ENCODE results near the gene IRF2BP1.
"Not testable (repeated sequence)": the region's sequence is repeated elsewhere in the genome, so short reads cannot be mapped to it uniquely, and the experiment has no call there.

The IRF2BP1 gene

GRCh38 chr19:45881082-45881908 is 4.6 kb downstream of the IRF2BP1 start:
- no peak for ATAC-seq

GRCh38 chr19:45879971-45880370 is 6.0 kb downstream of the IRF2BP1 start:
- no peak for ATAC-seq

- ATAC-seq, result no peak
These were observed 6.9 kb downstream of the IRF2BP1 start for GRCh38 chr19:45879055-45879454.

GRCh38 chr19:45878043-45878794 is 7.7 kb downstream of the IRF2BP1 start:
- peak; percentile 85 to 87 for ATAC-seq

- ATAC-seq, result peak in 1 of 2 donors; percentile 3
These were observed 9.3 kb downstream of the IRF2BP1 start for GRCh38 chr19:45876411-45877197.

GRCh38 chr19:45876161-45876410 is 9.9 kb downstream of the IRF2BP1 start:
- ATAC-seq, result peak; percentile 58 to 72

- no peak for ATAC-seq
These were observed 11.3 kb downstream of the IRF2BP1 start for GRCh38 chr19:45874620-45874966.

- ATAC-seq, result no peak
These were observed 12.6 kb downstream of the IRF2BP1 start for GRCh38 chr19:45873219-45873772.

- no peak for ATAC-seq
These were observed 13.6 kb downstream of the IRF2BP1 start for GRCh38 chr19:45872095-45872919.

- ATAC-seq, result no peak
These were observed 15.1 kb downstream of the IRF2BP1 start for GRCh38 chr19:45870798-45871197.

- not testable (repeated sequence) for ATAC-seq
These were observed 18.7 kb downstream of the IRF2BP1 start for GRCh38 chr19:45867241-45867640.

GRCh38 chr19:45866400-45867176 is 19.4 kb downstream of the IRF2BP1 start:
- no peak for ATAC-seq

GRCh38 chr19:45865269-45865948 is 20.5 kb downstream of the IRF2BP1 start:
- ATAC-seq, result no peak

- ATAC-seq, result no peak
These were observed 21.3 kb downstream of the IRF2BP1 start for GRCh38 chr19:45864629-45865082.

GRCh38 chr19:45863840-45864628 is 21.9 kb downstream of the IRF2BP1 start, which contains the start of gene FOXA3:
TSS of gene FOXA3 (plus strand) at chr19:45864326. CDS start at chr19:45864457, 131 bp downstream.
- ATAC-seq, result peak; percentile 9 to 16

GRCh38 chr19:45863335-45863839 is 22.6 kb downstream of the IRF2BP1 start:
- no peak for ATAC-seq

- peak; percentile 96 to 97 for ATAC-seq
These were observed 23.2 kb downstream of the IRF2BP1 start, which contains the start of gene SYMPK for GRCh38 chr19:45862564-45863334. TSS of gene SYMPK (minus strand) at chr19:45863147. CDS start at chr19:45854495, 8,652 bp downstream.

GRCh38 chr19:45862271-45862563 is 23.7 kb downstream of the IRF2BP1 start:
- ATAC-seq, result no peak

Data from activated CD4-positive, CD25-positive, alpha-beta regulatory T cell treated with anti-CD3 and anti-CD28 coated beads, Interleukin-2, amount 50 U/mL, for 24 hours (primary cell).